ENCODE results near the gene EFCAB6.

DNA sequence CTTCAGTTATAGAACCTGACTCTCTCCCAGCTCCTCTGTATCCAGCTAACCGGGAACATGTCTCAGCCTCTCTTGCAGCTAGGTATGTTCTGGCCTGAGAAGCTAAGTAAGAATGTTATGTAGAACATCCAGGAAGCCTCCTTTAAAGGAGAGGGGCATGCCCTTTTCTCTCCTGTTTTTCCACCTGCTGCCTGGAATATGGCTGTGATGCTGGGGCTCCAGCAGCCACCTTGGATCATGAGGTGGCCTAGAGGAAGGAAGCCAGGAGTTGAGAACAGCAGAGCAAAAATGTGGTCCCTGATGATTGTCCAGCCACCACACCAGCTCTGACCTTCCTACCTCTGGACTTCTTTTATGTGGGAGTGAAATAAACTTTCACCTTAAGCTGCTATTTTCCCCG is 282.6 kb downstream of the EFCAB6 start:
- TF ChIP-seq ISL1 (CRISPR knock-in tag; IDR thresholded peaks at IDR 0.05): no peak
- TF ChIP-seq PPARA (CRISPR knock-in tag; IDR thresholded peaks at IDR 0.05; ENCODE audit: borderline replicate concordance): no peak
- no peak for TF ChIP-seq ZC3H10 (CRISPR knock-in tag; IDR thresholded peaks at IDR 0.05)
- TF ChIP-seq ZNF565 (CRISPR knock-in tag; conservative IDR thresholded peaks at IDR 0.05; ENCODE audit: low read depth): no peak
- no peak for TF ChIP-seq ZFP3 (CRISPR knock-in tag; IDR thresholded peaks at IDR 0.05)
- no peak for TF ChIP-seq ARNTL (CRISPR knock-in tag; IDR thresholded peaks at IDR 0.05; ENCODE audit: borderline replicate concordance, low read depth)

All from SK-N-SH treated with all-trans-retinoic acid at 6 μM for 48 hours (cell line).